HCT116 (cell line): ENCODE measurements around the gene SLC46A1. TPM values are rescaled to one million over a fixed set of nuclear protein-coding genes. Genes with fewer than 3 reads are reported as not detected.

ENCODE experiments used
- ATAC-seq: fragments of 200-7000 bp; cut with Tn5 transposase; 2 replicates; pipeline ENCODE4 v1.9.1; 2020; ENCODE audit warnings: mild to moderate bottlenecking, moderate library complexity
- BruUV-seq: library from RNA; stranded (reverse); fragments of 400-500 nt; replicated peaks from 2 replicates; lab custom pipeline; 2021; lab: Mats Ljungman, UMichigan
- CTCF ChIA-PET: fragments of 300-600 bp; sonication (Branson Sonifier 250); formaldehyde crosslinking; loops from one replicate; lab custom pipeline; 2021; ENCODE audit warnings: antibody characterized with exemption; lab: Charles Lee
- POLR2A ChIA-PET: fragments of 300-600, 350-600 bp; sonication (Branson Sonifier 250); formaldehyde crosslinking; loops from one replicate; lab custom pipeline; 2021; ENCODE audit warnings: antibody characterized with exemption; lab: Charles Lee
- RAD21 ChIA-PET, 2 experiments: fragments of 300-600 bp; sonication (Branson Sonifier 250); formaldehyde crosslinking; loops; one replicate each; lab custom pipeline; 2023; ENCODE audit warnings: low total read pairs in 2 of 2; ENCODE audit not compliant: uncharacterized antibody in 2 of 2, unreplicated experiment in 2 of 2, low non-redundant PET in 1 of 2; lab: Charles Lee
- DNase-seq: peaks from one replicate; pipeline ENCODE4 v3.0.0-alpha.2; 2010; ENCODE audit warnings: low read depth, low spot score
- H2AFZ ChIP-seq: fragments of 200-600 bp; shearing (Covaris generic), sonication (generic); 2 replicates; pipeline ENCODE4 v1.6.1; 2017; ENCODE audit warnings: low read depth, mixed run types, mixed read lengths, antibody characterized with exemption, low read length; ENCODE audit not compliant: poor library complexity, severe bottlenecking
- H3K27ac ChIP-seq: 2 replicates; pipeline ENCODE4 v1.5.1; 2012; ENCODE audit warnings: low read depth, low read length
- H3K27me3 ChIP-seq: fragments of 200-600 bp; sonication (generic); 2 replicates; pipeline ENCODE4 v1.6.1; 2016; ENCODE audit warnings: mixed run types, low read length, mixed read lengths; ENCODE audit not compliant: insufficient read depth
- H3K36me3 ChIP-seq, 2 experiments: fragments of 200-500 bp in 1 of 2; fragments of 200-600 bp in 1 of 2; sonication (Bioruptor generic) in 1 of 2; sonication (generic) in 1 of 2; 2 replicates each; pipeline versions ENCODE4 v1.5.1 to v1.6.1; 2014 to 2016; ENCODE audit warnings: low read length in 2 of 2, inconsistent platforms in 1 of 2, mixed read lengths in 1 of 2, mixed run types in 1 of 2; ENCODE audit not compliant: insufficient read depth in 2 of 2, control insufficient read depth in 1 of 2
- H3K4me1 ChIP-seq, 2 experiments: fragments of 200-600 bp in 1 of 2; sonication (generic) in 1 of 2; 2 replicates each; pipeline versions ENCODE4 v1.5.1 to v1.6.1; 2012 to 2017; ENCODE audit warnings: low read length in 2 of 2, inconsistent platforms in 1 of 2, mild to moderate bottlenecking in 1 of 2, mixed read lengths in 1 of 2, mixed run types in 1 of 2, moderate library complexity in 1 of 2; ENCODE audit not compliant: insufficient read depth in 2 of 2, control insufficient read depth in 1 of 2
- H3K4me2 ChIP-seq: fragments of 200-600 bp; sonication (generic); 2 replicates; pipeline ENCODE4 v1.6.1; 2017; ENCODE audit warnings: mixed run types, low read length, mixed read lengths
- H3K4me3 ChIP-seq, 2 experiments: fragments of 200-600 bp in 1 of 2; sonication (generic) in 1 of 2; replicated peaks in 1 of 2; 2 replicates each; pipeline ENCODE4 v1.5.1; 2011 to 2016; ENCODE audit warnings: low read length in 2 of 2, control low read depth in 1 of 2, low read depth in 1 of 2, mild to moderate bottlenecking in 1 of 2, mixed read lengths in 1 of 2, mixed run types in 1 of 2
- H3K79me2 ChIP-seq: fragments of 200-600 bp; sonication (generic); 2 replicates; pipeline ENCODE4 v1.6.1; 2017; ENCODE audit warnings: mild to moderate bottlenecking, mixed run types, low read length, moderate library complexity, mixed read lengths; ENCODE audit not compliant: insufficient read depth
- H3K9ac ChIP-seq: fragments of 200-600 bp; sonication (generic); 2 replicates; pipeline ENCODE4 v1.6.1; 2016; ENCODE audit warnings: low read length, mixed read lengths
- H3K9me2 ChIP-seq: fragments of 200-600 bp; sonication (generic), shearing (Covaris generic); 2 replicates; pipeline ENCODE4 v1.6.1; 2017; ENCODE audit warnings: mixed run types, mild to moderate bottlenecking, moderate library complexity; ENCODE audit not compliant: insufficient read depth
- H3K9me3 ChIP-seq, 2 experiments: fragments of 200-500 bp in 1 of 2; fragments of 200-600 bp in 1 of 2; sonication (Bioruptor generic) in 1 of 2; sonication (generic) in 1 of 2; 2 replicates each; pipeline ENCODE4 v1.6.1; 2014 to 2017; ENCODE audit warnings: low read length in 2 of 2, mixed read lengths in 2 of 2, inconsistent platforms in 1 of 2, low read depth in 1 of 2, mild to moderate bottlenecking in 1 of 2, mixed run types in 1 of 2, moderate library complexity in 1 of 2; ENCODE audit not compliant: control insufficient read depth in 1 of 2, insufficient read depth in 1 of 2
- H4K20me1 ChIP-seq: fragments of 200-600 bp; sonication (generic), shearing (Covaris generic); 2 replicates; pipeline ENCODE4 v1.6.1; 2017; ENCODE audit warnings: mixed run types, mild to moderate bottlenecking, moderate library complexity; ENCODE audit not compliant: insufficient read depth
- CTCF ChIP-seq, 3 experiments: fragments of 200-600 bp in 1 of 3; sonication (generic) in 1 of 3; IDR thresholded peaks in 2 of 3; conservative IDR thresholded peaks in 1 of 3; 2 replicates each; pipeline ENCODE4 v1.5.1; 2012 to 2017; ENCODE audit warnings: low read depth in 2 of 3, low read length in 2 of 3, antibody characterized with exemption in 1 of 3, borderline replicate concordance in 1 of 3, control low read depth in 1 of 3, mild to moderate bottlenecking in 1 of 3, mixed read lengths in 1 of 3, mixed run types in 1 of 3, moderate library complexity in 1 of 3; ENCODE audit not compliant: insufficient read depth in 1 of 3
- EGR1 ChIP-seq: IDR thresholded peaks from 2 replicates; pipeline ENCODE4 v1.6.1; 2012; ENCODE audit warnings: low read depth
- FOSL1 ChIP-seq: IDR thresholded peaks from 2 replicates; pipeline ENCODE4 v1.6.1; 2012; ENCODE audit warnings: low read depth
- TCF7L2 ChIP-seq: IDR thresholded peaks from 2 replicates; pipeline ENCODE4 v1.7.0; 2011; ENCODE audit warnings: borderline replicate concordance, inconsistent platforms; ENCODE audit not compliant: insufficient read depth, insufficient read length; ENCODE audit errors: extremely low read depth
- intact Hi-C: fragments of 100-400 bp; cut with micrococcal nuclease; formaldehyde crosslinking; loops from 2 replicates; pipeline ENCODE4 v1.10.0; 2022
- total RNA-seq: library from RNA; stranded (reverse); gene quantifications from one replicate; pipeline ENCODE4 v1.2.1, GENCODE V29; 2021; ENCODE audit not compliant: unreplicated experiment

Gene SLC46A1
- total RNA-seq, 1 experiment from 2014 or later, result 17.8 TPM

GRCh38 chr17:28426081-28426519 lies 20.1 kb upstream of the SLC46A1 start:
- no peak overlapping the region for H3K4me2 ChIP-seq
- no peaks in the 10 kb centered on the region for H3K27me3 ChIP-seq
- DNase-seq, result no peak
- H4K20me1 ChIP-seq, result no peaks in the 10 kb centered on the region
- no TSS peak for BruUV-seq
- H3K36me3 ChIP-seq, result no peaks in the 10 kb centered on the region
- H3K4me1 ChIP-seq, result no peaks in the 10 kb centered on the region
- H3K4me3 ChIP-seq, result no peak overlapping the region
- ChIA-PET POLR2A (no interaction called here), RAD21 (no interaction called here), CTCF (interaction anchor here (1.5 to 1.9 kb wide), 2 partner anchors 9 to 10 kb away, joined by 6 read pairs; no protein-coding TSS in a partner anchor)
- H3K79me2 ChIP-seq, result no peaks in the 10 kb centered on the region
- intact Hi-C loops, result no loop called here
- no peaks in the 10 kb centered on the region for H3K9me2 ChIP-seq
- peak; percentile 99 for ATAC-seq
- H2AFZ ChIP-seq, result no peak overlapping the region
- H3K27ac ChIP-seq, result no peak overlapping the region
- no peaks in the 10 kb centered on the region for H3K9me3 ChIP-seq
- no peak overlapping the region for H3K9ac ChIP-seq
- TF ChIP-seq CTCF (IDR thresholded peaks at IDR 0.05 in 2 of 3, conservative IDR thresholded peaks at IDR 0.05 in 1 of 3; ENCODE audit: borderline replicate concordance in 1 of 3, insufficient read depth in 1 of 3, low read depth in 2 of 3, low read length in 2 of 3) (peak in 2 of 3 experiments; percentile 64 to 69; a peak in 4 of 6 replicates), EGR1 (no peak)

- Histone ChIP-seq H3K4me2 (no peak overlapping the region), H2AFZ (no peak overlapping the region), H3K27me3 (no peaks in the 10 kb centered on the region), H3K9me3 (no peaks in the 10 kb centered on the region), H3K9me2 (no peaks in the 10 kb centered on the region), H3K4me1 (no peaks in the 10 kb centered on the region), H3K36me3 (no peaks in the 10 kb centered on the region), H3K79me2 (no peaks in the 10 kb centered on the region), H3K4me3 (no peak overlapping the region), H3K9ac (no peak overlapping the region)
- ChIA-PET RAD21 (interaction anchor here in 1 of 2 experiments (0.7 kb wide), 1 partner anchor 67 kb away, joined by 6 read pairs; no protein-coding TSS in a partner anchor), POLR2A (no interaction called here), CTCF (interaction anchor here (0.6 to 1.9 kb wide), 2 partner anchors 10 to 106 kb away, joined by 3 to 6 read pairs; no protein-coding TSS in a partner anchor)
- no TSS peak for BruUV-seq
- ATAC-seq, result no peak
- intact Hi-C loops, result no loop called here
- no peak for TF ChIP-seq FOSL1
- TF ChIP-seq TCF7L2, result no peak
- TF ChIP-seq, all 23 proteins: peak for 0
- no peaks in the 10 kb centered on the region for H4K20me1 ChIP-seq
- DNase-seq, result no peak
- H3K27ac ChIP-seq, result no peak overlapping the region
Observed at GRCh38 chr17:28425206-28425605, 19.2 kb upstream of the SLC46A1 start.
